Measurements from ENCODE around the gene USP47.

USP47 gene, protein sequence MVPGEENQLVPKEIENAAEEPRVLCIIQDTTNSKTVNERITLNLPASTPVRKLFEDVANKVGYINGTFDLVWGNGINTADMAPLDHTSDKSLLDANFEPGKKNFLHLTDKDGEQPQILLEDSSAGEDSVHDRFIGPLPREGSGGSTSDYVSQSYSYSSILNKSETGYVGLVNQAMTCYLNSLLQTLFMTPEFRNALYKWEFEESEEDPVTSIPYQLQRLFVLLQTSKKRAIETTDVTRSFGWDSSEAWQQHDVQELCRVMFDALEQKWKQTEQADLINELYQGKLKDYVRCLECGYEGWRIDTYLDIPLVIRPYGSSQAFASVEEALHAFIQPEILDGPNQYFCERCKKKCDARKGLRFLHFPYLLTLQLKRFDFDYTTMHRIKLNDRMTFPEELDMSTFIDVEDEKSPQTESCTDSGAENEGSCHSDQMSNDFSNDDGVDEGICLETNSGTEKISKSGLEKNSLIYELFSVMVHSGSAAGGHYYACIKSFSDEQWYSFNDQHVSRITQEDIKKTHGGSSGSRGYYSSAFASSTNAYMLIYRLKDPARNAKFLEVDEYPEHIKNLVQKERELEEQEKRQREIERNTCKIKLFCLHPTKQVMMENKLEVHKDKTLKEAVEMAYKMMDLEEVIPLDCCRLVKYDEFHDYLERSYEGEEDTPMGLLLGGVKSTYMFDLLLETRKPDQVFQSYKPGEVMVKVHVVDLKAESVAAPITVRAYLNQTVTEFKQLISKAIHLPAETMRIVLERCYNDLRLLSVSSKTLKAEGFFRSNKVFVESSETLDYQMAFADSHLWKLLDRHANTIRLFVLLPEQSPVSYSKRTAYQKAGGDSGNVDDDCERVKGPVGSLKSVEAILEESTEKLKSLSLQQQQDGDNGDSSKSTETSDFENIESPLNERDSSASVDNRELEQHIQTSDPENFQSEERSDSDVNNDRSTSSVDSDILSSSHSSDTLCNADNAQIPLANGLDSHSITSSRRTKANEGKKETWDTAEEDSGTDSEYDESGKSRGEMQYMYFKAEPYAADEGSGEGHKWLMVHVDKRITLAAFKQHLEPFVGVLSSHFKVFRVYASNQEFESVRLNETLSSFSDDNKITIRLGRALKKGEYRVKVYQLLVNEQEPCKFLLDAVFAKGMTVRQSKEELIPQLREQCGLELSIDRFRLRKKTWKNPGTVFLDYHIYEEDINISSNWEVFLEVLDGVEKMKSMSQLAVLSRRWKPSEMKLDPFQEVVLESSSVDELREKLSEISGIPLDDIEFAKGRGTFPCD (N-terminal part only)

GRCh38 chr11:11841723-11842420, at the start of gene USP47:
TSS of gene USP47 (plus strand) at chr11:11841972. CDS start at chr11:11842186, 214 bp downstream.
- peak; percentile 50 for DNase-seq

- no peak for DNase-seq
Measured at GRCh38 chr11:11793073-11793472, 48.7 kb upstream of the USP47 start.

DNA sequence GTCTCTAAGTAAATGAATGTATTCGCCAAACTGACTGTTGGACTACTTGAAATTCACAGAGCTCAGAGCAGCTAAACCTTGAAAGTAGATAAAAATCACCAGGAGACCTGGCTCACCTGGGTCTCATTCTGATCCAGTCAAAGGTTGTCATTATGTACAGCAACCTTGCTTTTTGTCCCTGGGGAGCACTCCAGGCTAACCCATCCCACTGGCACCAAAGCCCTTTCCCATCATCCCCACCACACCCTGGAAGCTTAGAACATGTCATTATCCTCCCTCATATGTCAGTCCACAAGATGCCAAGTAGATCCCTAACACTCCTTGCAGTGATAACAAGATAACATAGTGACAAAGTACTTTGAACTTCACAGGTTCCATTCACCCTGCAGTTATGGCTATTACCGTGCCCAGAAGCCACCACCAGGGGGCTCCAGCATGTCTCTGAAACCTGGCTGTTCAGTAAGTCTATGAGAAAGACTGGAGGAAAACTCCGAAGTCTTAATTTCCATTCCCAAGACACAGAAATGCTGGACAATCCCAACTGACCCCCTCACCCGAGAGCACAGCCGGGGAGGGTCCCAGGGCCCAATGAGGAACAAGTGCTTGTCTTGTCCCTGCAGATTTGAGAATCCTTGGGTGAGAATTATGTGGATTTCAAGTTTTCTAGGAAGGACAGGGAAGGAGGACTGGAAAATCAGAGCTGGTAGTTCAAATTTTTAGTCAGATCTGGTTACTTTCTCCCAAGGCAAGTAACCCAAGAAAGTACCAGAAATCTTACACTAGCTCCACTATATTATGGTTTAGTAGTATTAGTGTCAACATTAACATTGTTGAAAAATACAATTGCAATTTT, 43.0 kb upstream of the USP47 start:
- DNase-seq: no peak

DNA sequence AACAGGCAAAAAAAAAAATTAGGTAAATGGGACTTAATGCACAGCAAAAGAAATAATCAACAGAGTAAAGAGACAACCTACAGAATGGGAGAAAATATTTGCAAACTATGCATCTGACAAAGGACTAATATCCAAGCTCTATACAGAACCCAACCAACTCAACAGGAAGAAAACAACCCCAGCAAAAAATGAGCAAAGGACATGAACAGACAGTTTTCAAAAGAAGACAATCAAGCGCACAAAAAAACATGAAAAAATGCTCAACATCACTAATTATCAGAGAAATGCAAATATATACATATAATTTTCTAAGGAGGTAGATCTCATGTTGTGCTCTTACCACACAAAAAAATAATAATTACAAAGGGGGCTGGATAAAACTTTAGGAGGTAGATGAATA, 36.5 kb upstream of the USP47 start:
- no peak for DNase-seq

GRCh38 chr11:11806074-11806473, 35.7 kb upstream of the USP47 start:
- DNase-seq: no peak

- no peak for DNase-seq
Measured at GRCh38 chr11:11806586-11806985, 35.2 kb upstream of the USP47 start.

GRCh38 chr11:11807811-11808782, 33.7 kb upstream of the USP47 start:
- DNase-seq: no peak

GRCh38 chr11:11808992-11809615, 32.7 kb upstream of the USP47 start:
- no peak for DNase-seq

GRCh38 chr11:11810764-11811726, 30.7 kb upstream of the USP47 start:
- no peak for DNase-seq

DNA sequence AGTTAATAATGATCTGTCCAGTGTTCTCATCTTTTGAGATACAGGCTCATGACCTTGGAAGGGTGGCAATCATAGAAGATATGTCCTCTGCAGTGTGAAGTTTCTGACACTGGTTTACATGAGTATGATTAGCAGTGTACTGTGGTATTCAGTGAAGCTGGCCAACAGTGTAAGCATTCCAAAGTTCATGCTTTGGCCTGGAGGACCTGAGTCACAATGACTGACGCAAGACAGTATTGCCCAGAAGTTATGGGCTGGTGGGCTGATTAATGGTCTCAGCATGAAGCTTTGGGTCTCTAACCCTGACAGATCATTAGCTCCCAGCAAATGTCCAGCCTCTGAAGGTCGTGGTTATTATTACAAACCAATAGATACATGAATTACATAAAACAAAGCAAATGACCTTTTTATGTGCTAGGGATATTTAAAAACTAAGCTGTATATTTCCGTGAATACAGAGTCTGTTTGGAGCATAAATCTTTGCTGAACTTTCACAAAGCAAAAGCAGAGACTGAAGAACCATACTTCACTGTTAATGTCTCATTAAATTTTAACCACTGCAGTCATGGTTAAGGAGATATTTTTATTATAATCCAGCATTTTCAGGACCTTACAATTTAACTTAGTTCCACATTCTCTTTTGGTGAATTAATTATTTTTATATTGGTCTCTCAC, 28.3 kb upstream of the USP47 start:
- peak; percentile 8 for DNase-seq

DNA sequence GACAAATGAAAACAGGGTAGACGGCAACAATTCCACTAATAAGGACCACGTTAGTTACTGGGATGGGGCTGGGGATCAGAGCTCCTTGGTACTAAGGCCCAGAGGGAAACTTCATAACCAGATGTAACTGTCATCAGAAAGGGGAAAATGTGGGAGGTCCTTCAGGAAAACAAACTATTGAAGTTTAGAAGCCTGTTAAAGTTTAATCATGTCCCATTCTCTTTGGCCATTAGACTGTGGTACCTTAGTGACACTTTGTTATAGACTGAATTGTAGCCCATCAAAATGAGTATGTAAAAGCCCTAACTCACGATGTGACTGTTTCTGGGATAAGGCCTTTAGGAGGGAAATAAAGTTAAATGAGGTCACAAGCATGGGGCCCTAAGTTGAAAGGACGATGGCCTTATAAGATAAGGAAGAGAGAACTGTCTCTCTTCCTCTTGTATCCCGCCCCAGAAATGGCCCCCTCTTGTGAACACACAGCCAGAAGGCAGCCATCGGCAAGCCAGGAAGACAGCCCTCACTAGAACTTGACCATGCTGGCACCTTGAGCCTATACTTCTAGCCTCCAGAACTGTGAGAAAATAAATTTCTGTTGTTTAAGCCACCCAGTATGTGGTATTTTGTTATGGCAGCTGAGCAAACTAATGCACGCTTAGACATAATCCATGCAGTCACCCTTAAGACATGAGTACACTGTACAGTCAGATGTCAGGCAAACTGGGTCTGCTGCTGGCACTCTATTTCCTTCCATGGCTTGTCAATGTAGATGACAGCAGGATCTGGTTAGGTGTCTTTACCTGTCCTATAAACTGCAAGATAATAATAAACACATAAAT, 26.9 kb upstream of the USP47 start:
- DNase-seq: no peak

- no peak for DNase-seq
Measured at GRCh38 chr11:11816511-11817314, 25.1 kb upstream of the USP47 start.

GRCh38 chr11:11817957-11818356, 23.8 kb upstream of the USP47 start:
- no peak for DNase-seq

GRCh38 chr11:11818529-11819121, 23.1 kb upstream of the USP47 start:
- DNase-seq: no peak

DNA sequence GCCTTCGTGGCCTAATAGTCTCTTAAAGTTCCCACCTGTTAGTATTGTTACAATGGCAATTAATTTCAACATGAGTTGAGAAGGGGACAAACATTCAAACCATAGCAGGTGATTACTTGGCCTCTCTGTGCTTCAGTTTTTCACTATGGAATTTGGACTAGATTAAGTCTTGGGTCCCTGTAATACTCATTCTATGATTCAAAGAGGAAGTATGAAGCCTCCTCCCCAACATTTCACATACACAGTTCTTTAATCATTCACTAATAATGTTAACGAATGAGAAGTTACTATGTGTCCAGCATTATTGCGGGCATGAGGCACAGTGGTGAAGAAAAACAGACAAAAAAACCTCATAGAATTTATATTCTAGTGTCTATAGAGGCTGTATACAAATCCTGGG, 19.9 kb upstream of the USP47 start:
- no peak for DNase-seq

DNA sequence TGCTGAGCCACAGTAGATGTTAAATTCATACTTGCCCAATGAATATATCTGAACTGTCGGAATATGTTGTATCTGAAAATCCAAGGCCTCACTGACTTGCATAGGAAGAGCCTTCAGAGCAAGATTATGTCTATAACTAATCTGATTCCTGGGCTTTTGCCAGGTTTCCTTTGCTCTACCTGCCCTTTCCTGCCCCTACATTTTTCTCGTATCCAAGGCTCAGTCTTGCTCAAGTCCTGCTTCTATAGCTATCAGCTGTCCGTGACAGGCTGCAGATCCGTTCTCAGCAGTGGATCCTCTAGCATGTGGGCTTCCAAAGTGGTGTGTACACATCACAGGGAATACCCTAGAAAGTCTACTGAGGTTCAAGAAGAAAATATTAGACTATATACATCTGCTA, 18.8 kb upstream of the USP47 start:
- DNase-seq: no peak

Measured in GOT3 (cell line).